Prostate gland (tissue), 2 donors: ENCODE results near the gene MALRD1.

Experiments used
- CTCF ChIP-seq, 4 experiments: fragments of 200-600 bp in 2 of 4; fragments of 450-650 bp in 2 of 4; sonication (generic) in 2 of 4; IDR thresholded peaks; 1 replicate in 3 of 4; 2 replicates in 1 of 4; pipeline ENCODE4 v1.5.1; 2016 to 2019; ENCODE audit warnings: antibody characterized with exemption in 4 of 4, mild to moderate bottlenecking in 2 of 4, moderate library complexity in 2 of 4
- POLR2A ChIP-seq: fragments of 450-650 bp; IDR thresholded peaks from one replicate; pipeline ENCODE4 v1.6.1; 2016; ENCODE audit warnings: antibody characterized with exemption, mild to moderate bottlenecking
- POLR2AphosphoS5 ChIP-seq: sonication (generic); formaldehyde crosslinking; IDR thresholded peaks from one replicate; pipeline ENCODE4 v1.6.1; 2017; ENCODE audit warnings: antibody characterized with exemption

GRCh38 chr10:19479854-19480253 is 431.3 kb downstream of the MALRD1 start:
- no peak for TF ChIP-seq POLR2A
- TF ChIP-seq CTCF (IDR thresholded peaks at IDR 0.05), result no peak
- no peak for TF ChIP-seq POLR2AphosphoS5
